BJ (cell line): ENCODE measurements around the gene CISTR. TPM values are rescaled to one million over a fixed set of nuclear protein-coding genes. Genes with fewer than 3 reads are reported as not detected.
"Not testable (repeated sequence)": the region's sequence is repeated elsewhere in the genome, so short reads cannot be mapped to it uniquely, and the experiment has no call there.

Source experiments
- CTCF ChIA-PET: fragments of 350-600 bp; formaldehyde crosslinking; extraction: SDS; loops from one replicate; lab custom pipeline; 2021; ENCODE audit warnings: antibody characterized with exemption, inconsistent platforms; lab: Yijun Ruan, JAX
- POLR2A ChIA-PET: fragments of 300-600 bp; sonication (Branson Sonifier 250); formaldehyde crosslinking; extraction: SDS; loops from one replicate; lab custom pipeline; 2021; ENCODE audit warnings: antibody characterized with exemption; lab: Charles Lee
- DNase-seq: peaks from one replicate; pipeline ENCODE4 v3.0.0-alpha.2; 2011; ENCODE audit warnings: low read depth
- H3K27me3 ChIP-seq: 2 replicates; pipeline ENCODE4 v1.6.0; 2011; ENCODE audit warnings: low read length; ENCODE audit not compliant: control insufficient read depth, insufficient read depth
- H3K36me3 ChIP-seq: 2 replicates; pipeline ENCODE4 v1.5.1; 2011; ENCODE audit warnings: low read length; ENCODE audit not compliant: control insufficient read depth, insufficient read depth
- H3K4me3 ChIP-seq: 2 replicates; pipeline ENCODE4 v1.5.1; 2011; ENCODE audit warnings: low read depth, mild to moderate bottlenecking, control low read depth, low read length
- polyA plus RNA-seq: library from polyadenylated mRNA; depleted of rRNA; stranded (reverse); fragments of >200 nt; gene quantifications from 2 replicates; pipeline ENCODE4 v1.2.3, GENCODE V29; 2011
- TF ChIP-seq, protein P1 (sequence below): IDR thresholded peaks from 2 replicates; pipeline ENCODE4 v1.5.1; 2011; ENCODE audit warnings: low read depth, mild to moderate bottlenecking, control low read depth, inconsistent platforms, low read length, moderate library complexity; ENCODE audit not compliant: insufficient read depth

Gene CISTR
- polyA plus RNA-seq, 1 experiment, result not detected

DNA sequence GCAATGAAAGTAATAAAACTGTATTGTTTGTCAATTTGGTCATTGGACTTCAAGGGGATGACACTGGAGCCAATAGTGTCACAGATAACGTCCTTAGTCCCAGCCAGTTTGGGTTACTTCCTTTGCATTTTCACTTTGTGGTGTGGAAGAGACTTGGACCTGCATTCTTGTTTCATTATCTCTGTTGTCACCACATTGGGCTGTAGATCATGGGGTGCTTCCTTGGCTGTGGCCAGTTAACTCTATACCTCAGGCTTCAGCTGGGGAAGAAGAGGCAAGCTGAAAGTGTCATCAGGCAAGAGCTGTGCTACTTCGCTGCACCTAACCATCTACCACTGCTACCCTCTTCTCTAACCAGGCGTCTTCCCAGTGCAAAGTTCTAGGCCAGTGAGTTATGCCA is 15.1 kb upstream of the CISTR start:
- TF ChIP-seq, protein P1, sequence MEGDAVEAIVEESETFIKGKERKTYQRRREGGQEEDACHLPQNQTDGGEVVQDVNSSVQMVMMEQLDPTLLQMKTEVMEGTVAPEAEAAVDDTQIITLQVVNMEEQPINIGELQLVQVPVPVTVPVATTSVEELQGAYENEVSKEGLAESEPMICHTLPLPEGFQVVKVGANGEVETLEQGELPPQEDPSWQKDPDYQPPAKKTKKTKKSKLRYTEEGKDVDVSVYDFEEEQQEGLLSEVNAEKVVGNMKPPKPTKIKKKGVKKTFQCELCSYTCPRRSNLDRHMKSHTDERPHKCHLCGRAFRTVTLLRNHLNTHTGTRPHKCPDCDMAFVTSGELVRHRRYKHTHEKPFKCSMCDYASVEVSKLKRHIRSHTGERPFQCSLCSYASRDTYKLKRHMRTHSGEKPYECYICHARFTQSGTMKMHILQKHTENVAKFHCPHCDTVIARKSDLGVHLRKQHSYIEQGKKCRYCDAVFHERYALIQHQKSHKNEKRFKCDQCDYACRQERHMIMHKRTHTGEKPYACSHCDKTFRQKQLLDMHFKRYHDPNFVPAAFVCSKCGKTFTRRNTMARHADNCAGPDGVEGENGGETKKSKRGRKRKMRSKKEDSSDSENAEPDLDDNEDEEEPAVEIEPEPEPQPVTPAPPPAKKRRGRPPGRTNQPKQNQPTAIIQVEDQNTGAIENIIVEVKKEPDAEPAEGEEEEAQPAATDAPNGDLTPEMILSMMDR, result no peak
- Histone ChIP-seq H3K27me3 (0 out of 2 replicates have a peak, but pooled peaks cover 1% of the 10 kb centered on the region), H3K4me3 (no peak overlapping the region), H3K36me3 (no peaks in the 10 kb centered on the region)
- ChIA-PET CTCF (interaction anchor here (1.0 to 3.6 kb wide), 8 partner anchors 10 to 442 kb away, joined by 3 to 15 read pairs (median 7); partner anchors contain the start of gene HOXC10), POLR2A (no interaction called here)
- DNase-seq, result no peak

- Histone ChIP-seq H3K36me3 (no peaks in the 10 kb centered on the region), H3K4me3 (no peak overlapping the region), H3K27me3 (0 out of 2 replicates have a peak, but pooled peaks cover 1% of the 10 kb centered on the region)
- ChIA-PET POLR2A (no interaction called here), CTCF (interaction anchor here (1.0 to 2.7 kb wide), 9 partner anchors 9 to 443 kb away, joined by 3 to 15 read pairs (median 4); no protein-coding TSS in a partner anchor)
- TF ChIP-seq, protein P1, result no peak
- DNase-seq, result no peak
Observed at GRCh38 chr12:53765891-53766290, 14.1 kb upstream of the CISTR start.

GRCh38 chr12:53764615-53765014 is 12.8 kb upstream of the CISTR start:
- peaks cover 4% of the 10 kb centered on the region for H3K27me3 ChIP-seq
- POLR2A ChIA-PET, result no interaction called here
- no peaks in the 10 kb centered on the region for H3K36me3 ChIP-seq
- no peak for DNase-seq
- CTCF ChIA-PET, result interaction anchor here (0.6 to 2.7 kb wide), 8 partner anchors 17 to 440 kb away, joined by 3 to 10 read pairs (median 4); partner anchors contain the start of gene HOXC10
- H3K4me3 ChIP-seq, result no peak overlapping the region
- TF ChIP-seq, protein P1, result no peak

GRCh38 chr12:53762793-53763192 is 11.0 kb upstream of the CISTR start:
- CTCF ChIA-PET, DNase-seq, H3K4me3 ChIP-seq, POLR2A ChIA-PET, H3K36me3 ChIP-seq: not testable (repeated sequence)
- H3K27me3 ChIP-seq, result peaks cover 21% of the 10 kb centered on the region

- CTCF ChIA-PET, result interaction anchor here (0.7 to 11.2 kb wide), 4 partner anchors 10 to 224 kb away, joined by 3 to 124 read pairs (median 3); partner anchors contain the start of genes CISTR and HOXC10
- peaks cover 26% of the 10 kb centered on the region for H3K27me3 ChIP-seq
- DNase-seq, result no peak
- H3K4me3 ChIP-seq, result no peak overlapping the region
- H3K36me3 ChIP-seq, result no peaks in the 10 kb centered on the region
- TF ChIP-seq, protein P1, result no peak
- POLR2A ChIA-PET, result no interaction called here
Observed at GRCh38 chr12:53761306-53761705, 9.5 kb upstream of the CISTR start.

DNA sequence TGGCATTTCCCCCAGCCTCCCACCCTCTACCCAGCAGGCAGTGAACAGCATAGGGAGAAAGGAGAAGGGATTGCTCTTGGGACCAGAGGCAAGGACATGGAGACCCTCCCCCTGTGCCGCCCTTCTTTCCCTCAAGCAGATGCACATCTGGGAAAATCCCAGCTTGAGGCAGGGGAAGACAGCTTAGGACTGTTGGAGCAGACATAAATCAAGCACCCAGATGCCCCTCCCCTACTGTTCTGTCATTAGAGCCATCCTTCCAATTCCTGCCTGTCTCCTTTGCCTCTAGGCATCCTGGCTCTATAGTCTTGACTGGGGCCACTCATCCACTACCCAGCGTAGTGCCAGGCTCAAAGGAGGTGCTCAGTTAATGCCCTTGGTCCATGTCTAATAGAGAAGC is 7.5 kb upstream of the CISTR start:
- H3K27me3 ChIP-seq, result peaks cover 32% of the 10 kb centered on the region
- ChIA-PET CTCF (interaction anchor here (11.2 kb wide), 1 partner anchor 14 kb away, joined by 124 read pairs; no protein-coding TSS in a partner anchor), POLR2A (no interaction called here)
- TF ChIP-seq, protein P1, result no peak
- H3K4me3 ChIP-seq, result no peak overlapping the region
- no peaks in the 10 kb centered on the region for H3K36me3 ChIP-seq
- no peak for DNase-seq
